Panc1 (cell line): ENCODE results near the gene LTO1. TPM values are rescaled to one million over a fixed set of nuclear protein-coding genes. Genes with fewer than 3 reads are reported as not detected.

Experiments
- ATAC-seq: fragments of 200-7000 bp; cut with Tn5 transposase; 2 replicates; pipeline ENCODE4 v1.9.1; 2020; ENCODE audit warnings: mild to moderate bottlenecking, moderate library complexity
- BruUV-seq: library from RNA; stranded (reverse); fragments of 400-500 nt; replicated peaks from 2 replicates; lab custom pipeline; 2021; lab: Mats Ljungman, UMichigan
- CTCF ChIA-PET: fragments of 300-600 bp; sonication (Branson Sonifier 250); formaldehyde crosslinking; loops from one replicate; lab custom pipeline; 2022; ENCODE audit warnings: antibody characterized with exemption; lab: Charles Lee
- POLR2A ChIA-PET: fragments of 300-600 bp; sonication (Branson Sonifier 250); formaldehyde crosslinking; loops from one replicate; lab custom pipeline; 2022; ENCODE audit warnings: antibody characterized with exemption; lab: Charles Lee
- DNase-seq: peaks from one replicate; pipeline ENCODE4 v3.0.0-alpha.2; 2010; ENCODE audit warnings: low read depth, low spot score
- H3K27ac ChIP-seq: 2 replicates; pipeline ENCODE4 v1.5.1; 2011; ENCODE audit warnings: mild to moderate bottlenecking, low read length, inconsistent platforms
- H3K27me3 ChIP-seq: fragments of 200-500 bp; sonication (Bioruptor generic); 2 replicates; pipeline ENCODE4 v1.6.0; 2014; ENCODE audit warnings: low read length, inconsistent platforms; ENCODE audit not compliant: control insufficient read depth, insufficient read depth
- H3K36me3 ChIP-seq: fragments of 200-500 bp; sonication (Bioruptor generic); 2 replicates; pipeline ENCODE4 v1.5.1; 2014; ENCODE audit warnings: inconsistent platforms, mild to moderate bottlenecking, low read length, moderate library complexity; ENCODE audit not compliant: control insufficient read depth, insufficient read depth
- H3K4me1 ChIP-seq: 2 replicates; pipeline ENCODE4 v1.5.1; 2011; ENCODE audit warnings: inconsistent platforms, mild to moderate bottlenecking, low read length, moderate library complexity; ENCODE audit not compliant: control insufficient read depth, insufficient read depth
- H3K4me3 ChIP-seq, 2 experiments: 2 replicates each; pipeline ENCODE4 v1.5.1; 2011 to 2012; ENCODE audit warnings: low read depth in 2 of 2, low read length in 2 of 2, mild to moderate bottlenecking in 2 of 2, inconsistent platforms in 1 of 2, moderate library complexity in 1 of 2
- H3K9me3 ChIP-seq: fragments of 200-500 bp; sonication (Bioruptor generic); 2 replicates; pipeline ENCODE4 v1.5.1; 2014; ENCODE audit warnings: low read depth, mild to moderate bottlenecking, inconsistent platforms, low read length, moderate library complexity; ENCODE audit not compliant: control insufficient read depth, insufficient read depth
- POLR2AphosphoS5 ChIP-seq: IDR thresholded peaks from 2 replicates; pipeline ENCODE4 v1.6.1; 2012; ENCODE audit warnings: mild to moderate bottlenecking, low read depth, low read length, moderate library complexity
- REST ChIP-seq, 2 experiments: IDR thresholded peaks; 2 replicates each; pipeline ENCODE4 v1.6.1; 2011 to 2012; ENCODE audit warnings: low read depth in 2 of 2, control low read depth in 1 of 2, low read length in 1 of 2, mild to moderate bottlenecking in 1 of 2, moderate library complexity in 1 of 2; ENCODE audit not compliant: insufficient read depth in 1 of 2
- SIN3A ChIP-seq: IDR thresholded peaks from 2 replicates; pipeline ENCODE4 v1.6.1; 2012; ENCODE audit warnings: low read depth, mild to moderate bottlenecking, low read length, moderate library complexity, borderline replicate concordance; ENCODE audit not compliant: insufficient read depth
- TCF7L2 ChIP-seq: IDR thresholded peaks from 2 replicates; pipeline ENCODE4 v1.6.1; 2011; ENCODE audit warnings: mild to moderate bottlenecking, low read depth, low read length, inconsistent platforms
- in situ Hi-C: cut with HindIII; loops from 2 replicates; pipeline ENCODE4 v1.10.0; 2016; ENCODE audit warnings: low sequenced_read_pairs, low pct_unique_long_range_greater_than_20kb
- intact Hi-C: fragments of 100-400 bp; cut with micrococcal nuclease; formaldehyde crosslinking; loops from one replicate; pipeline ENCODE4 v1.10.0; 2022; ENCODE audit not compliant: unreplicated experiment
- total RNA-seq: library from RNA; stranded (reverse); gene quantifications from one replicate; pipeline ENCODE4 v1.2.1, GENCODE V29; 2021; ENCODE audit not compliant: unreplicated experiment
- TF ChIP-seq, protein P1 (sequence below): fragments of 450-650 bp; IDR thresholded peaks from 2 replicates; pipeline ENCODE4 v1.5.1; 2017; ENCODE audit warnings: mild to moderate bottlenecking

LTO1 gene
- total RNA-seq, 1 experiment from 2014 or later = 28.7 TPM

GRCh38 chr11:69716099-69716498 lies 40.9 kb upstream of the LTO1 start:
- in situ Hi-C loops = no loop called here

GRCh38 chr11:69715446-69715845 lies 40.3 kb upstream of the LTO1 start:
- no peaks in the 10 kb centered on the region for H3K9me3 ChIP-seq
- DNase-seq (no peak), ATAC-seq (no peak)
- no peaks in the 10 kb centered on the region for H3K4me1 ChIP-seq
- H3K27me3 ChIP-seq = peaks cover 13% of the 10 kb centered on the region; the same call in 1 of the 2 replicates
- no peak overlapping the region for H3K4me3 ChIP-seq
- ChIA-PET CTCF (interaction anchor here (0.6 kb wide), 3 partner anchors 10 to 117 kb away, joined by 3 to 5 read pairs (median 5); no protein-coding TSS in a partner anchor), POLR2A (interaction anchor here (0.6 kb wide), 1 partner anchor 9 kb away, joined by 4 read pairs; no protein-coding TSS in a partner anchor)
- intact Hi-C loops (no loop called here), in situ Hi-C loops (no loop called here)
- no peak overlapping the region for H3K27ac ChIP-seq
- TF ChIP-seq POLR2AphosphoS5 = no peak
- TF ChIP-seq TCF7L2 = no peak
- TF ChIP-seq REST (IDR thresholded peaks at IDR 0.05; ENCODE audit: insufficient read depth in 1 of 2, low read depth in 2 of 2, low read length in 1 of 2) = no peak
- TF ChIP-seq, protein P1, sequence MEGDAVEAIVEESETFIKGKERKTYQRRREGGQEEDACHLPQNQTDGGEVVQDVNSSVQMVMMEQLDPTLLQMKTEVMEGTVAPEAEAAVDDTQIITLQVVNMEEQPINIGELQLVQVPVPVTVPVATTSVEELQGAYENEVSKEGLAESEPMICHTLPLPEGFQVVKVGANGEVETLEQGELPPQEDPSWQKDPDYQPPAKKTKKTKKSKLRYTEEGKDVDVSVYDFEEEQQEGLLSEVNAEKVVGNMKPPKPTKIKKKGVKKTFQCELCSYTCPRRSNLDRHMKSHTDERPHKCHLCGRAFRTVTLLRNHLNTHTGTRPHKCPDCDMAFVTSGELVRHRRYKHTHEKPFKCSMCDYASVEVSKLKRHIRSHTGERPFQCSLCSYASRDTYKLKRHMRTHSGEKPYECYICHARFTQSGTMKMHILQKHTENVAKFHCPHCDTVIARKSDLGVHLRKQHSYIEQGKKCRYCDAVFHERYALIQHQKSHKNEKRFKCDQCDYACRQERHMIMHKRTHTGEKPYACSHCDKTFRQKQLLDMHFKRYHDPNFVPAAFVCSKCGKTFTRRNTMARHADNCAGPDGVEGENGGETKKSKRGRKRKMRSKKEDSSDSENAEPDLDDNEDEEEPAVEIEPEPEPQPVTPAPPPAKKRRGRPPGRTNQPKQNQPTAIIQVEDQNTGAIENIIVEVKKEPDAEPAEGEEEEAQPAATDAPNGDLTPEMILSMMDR = no peak
- no peaks in the 10 kb centered on the region; the same call in 1 of the 2 replicates for H3K36me3 ChIP-seq
- no TSS peak for BruUV-seq

More at GRCh38 chr11:69716099-69716498, 40.9 kb upstream of the LTO1 start:
- Histone ChIP-seq H3K27ac (no peak overlapping the region), H3K4me1 (no peaks in the 10 kb centered on the region), H3K9me3 (no peaks in the 10 kb centered on the region), H3K4me3 (no peak overlapping the region), H3K36me3 (no peaks in the 10 kb centered on the region; the same call in 1 of the 2 replicates), H3K27me3 (peaks cover 16% of the 10 kb centered on the region; the same call in 1 of the 2 replicates)
- intact Hi-C loops = no loop called here
- ChIA-PET CTCF (interaction anchor here (0.6 kb wide), 2 partner anchors 10 to 62 kb away, joined by 5 read pairs; no protein-coding TSS in a partner anchor), POLR2A (interaction anchor here (0.6 kb wide), 1 partner anchor 8 kb away, joined by 4 read pairs; no protein-coding TSS in a partner anchor)
- ATAC-seq (no peak), DNase-seq (no peak)
- TF ChIP-seq SIN3A = no peak
- no peak for TF ChIP-seq TCF7L2
- no peak for TF ChIP-seq REST (IDR thresholded peaks at IDR 0.05; ENCODE audit: insufficient read depth in 1 of 2, low read depth in 2 of 2, low read length in 1 of 2)
- TF ChIP-seq POLR2AphosphoS5 = no peak
- BruUV-seq = no TSS peak
